ENCODE results near the gene CLCN3.

CLCN3 gene

GRCh38 chr4:169603312-169603711, 17.1 kb upstream of the CLCN3 start:
- no peak overlapping the region for H3K9ac ChIP-seq (ENCODE audit: low read length)
- no peak overlapping the region for H3K4me2 ChIP-seq (ENCODE audit: low read depth, low read length, poor library complexity, severe bottlenecking)
- no peak overlapping the region for H3K27ac ChIP-seq (ENCODE audit: low read depth, low read length)
- H3K36me3 ChIP-seq (ENCODE audit: low read length): peaks cover 9% of the 10 kb centered on the region; the same call in 1 of the 2 replicates
- H3F3A ChIP-seq (ENCODE audit: insufficient read depth): no peaks in the 10 kb centered on the region; the same call in 1 of the 2 replicates
- TF ChIP-seq CTCF (IDR thresholded peaks at IDR 0.05; ENCODE audit: insufficient read depth, low read length, poor library complexity, severe bottlenecking): no peak
- no peak overlapping the region for H2AFZ ChIP-seq (ENCODE audit: low read depth, low read length, severe bottlenecking)
- no peaks in the 10 kb centered on the region for H3K27me3 ChIP-seq (ENCODE audit: low read length)
- H3K9me2 ChIP-seq (replicated peaks; ENCODE audit: insufficient read depth, low read length): no peaks in the 10 kb centered on the region
- H3K9me3 ChIP-seq (ENCODE audit: insufficient read depth, low read length): no peaks in the 10 kb centered on the region
- no peak overlapping the region for H3K4me3 ChIP-seq (ENCODE audit: insufficient read depth, low read length, poor library complexity, severe bottlenecking)
- H4K20me1 ChIP-seq (ENCODE audit: low read depth, low read length): no peaks in the 10 kb centered on the region
- H3K79me2 ChIP-seq (ENCODE audit: insufficient read depth, low read length): peaks cover 24% of the 10 kb centered on the region

DNA sequence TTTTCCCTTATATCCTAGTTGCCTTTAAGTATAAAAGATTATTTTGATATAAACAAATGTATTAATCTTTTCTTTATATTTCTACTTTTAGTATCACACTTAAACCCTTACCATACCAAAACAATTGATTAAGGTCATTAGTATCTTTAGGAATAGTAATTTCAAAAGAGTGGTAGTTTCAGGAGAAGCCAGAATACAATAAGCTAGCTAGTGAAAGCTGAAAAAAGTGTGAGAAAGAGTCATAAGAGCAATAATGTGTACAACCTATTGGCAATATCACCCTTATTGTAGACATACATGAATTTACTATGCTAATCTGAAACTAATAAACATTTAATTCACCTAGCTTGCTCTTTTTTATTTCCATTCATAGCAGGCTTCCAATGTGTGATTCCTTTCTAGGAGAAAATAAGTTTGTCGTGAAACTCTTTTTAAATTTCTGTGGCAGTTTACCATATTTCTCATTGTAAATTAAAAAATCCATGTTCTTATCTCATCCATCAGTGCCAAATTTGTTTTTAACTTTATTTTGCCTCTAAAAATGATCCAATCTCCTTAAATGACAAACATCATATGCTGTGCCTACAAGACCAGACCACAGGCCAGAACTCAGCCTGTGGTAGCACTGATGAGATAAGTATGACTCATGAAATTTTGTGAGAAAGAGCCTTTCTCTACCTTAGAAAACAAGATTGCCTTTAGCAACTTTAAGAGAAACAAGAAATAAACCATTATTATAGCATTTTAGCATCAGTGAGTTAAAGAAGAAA, 16.1 kb upstream of the CLCN3 start:
- Histone ChIP-seq H4K20me1 (ENCODE audit: low read depth, low read length) (no peaks in the 10 kb centered on the region), H3K4me2 (ENCODE audit: low read depth, low read length, poor library complexity, severe bottlenecking) (no peak overlapping the region), H3K9me3 (ENCODE audit: insufficient read depth, low read length) (no peaks in the 10 kb centered on the region), H2AFZ (ENCODE audit: low read depth, low read length, severe bottlenecking) (no peak overlapping the region), H3K9me2 (replicated peaks; ENCODE audit: insufficient read depth, low read length) (no peaks in the 10 kb centered on the region), H3F3A (ENCODE audit: insufficient read depth) (no peaks in the 10 kb centered on the region; the same call in 1 of the 2 replicates), H3K27me3 (ENCODE audit: low read length) (no peaks in the 10 kb centered on the region), H3K27ac (ENCODE audit: low read depth, low read length) (no peak overlapping the region), H3K36me3 (ENCODE audit: low read length) (peaks cover 9% of the 10 kb centered on the region; the same call in 1 of the 2 replicates), H3K4me3 (ENCODE audit: insufficient read depth, low read length, poor library complexity, severe bottlenecking) (no peak overlapping the region), H3K79me2 (ENCODE audit: insufficient read depth, low read length) (peaks cover 28% of the 10 kb centered on the region), H3K9ac (ENCODE audit: low read length) (no peak overlapping the region)
- TF ChIP-seq EZH2phosphoT487 (conservative IDR thresholded peaks at IDR 0.05; ENCODE audit: low read length): no peak
- no peak for TF ChIP-seq CTCF (IDR thresholded peaks at IDR 0.05; ENCODE audit: insufficient read depth, low read length, poor library complexity, severe bottlenecking)

DNA sequence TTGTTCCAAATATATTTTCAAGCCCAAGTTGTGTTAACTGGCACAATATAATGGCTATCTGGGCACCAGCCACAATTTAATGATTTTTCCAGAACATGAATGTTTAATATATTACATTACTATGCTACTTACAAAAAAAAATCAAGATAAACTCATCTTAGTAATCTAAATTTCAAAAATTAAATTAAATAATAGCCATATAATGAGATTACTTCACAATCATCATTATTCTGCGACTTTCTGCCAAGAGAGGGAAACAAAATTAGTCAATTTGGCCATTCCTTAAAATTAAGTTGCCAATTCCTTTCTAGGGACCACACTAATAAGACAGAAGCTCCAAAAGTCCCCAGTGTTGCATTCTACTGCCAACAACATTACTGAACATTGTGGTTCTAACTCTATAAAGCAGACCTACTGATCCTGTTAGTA, 15.5 kb upstream of the CLCN3 start:
- Histone ChIP-seq H3K27ac (ENCODE audit: low read depth, low read length) (no peak overlapping the region), H3F3A (ENCODE audit: insufficient read depth) (no peaks in the 10 kb centered on the region; the same call in 1 of the 2 replicates), H3K9me3 (ENCODE audit: insufficient read depth, low read length) (no peaks in the 10 kb centered on the region), H3K4me3 (ENCODE audit: insufficient read depth, low read length, poor library complexity, severe bottlenecking) (no peak overlapping the region), H3K27me3 (ENCODE audit: low read length) (no peaks in the 10 kb centered on the region), H3K9me2 (replicated peaks; ENCODE audit: insufficient read depth, low read length) (no peaks in the 10 kb centered on the region), H3K4me2 (ENCODE audit: low read depth, low read length, poor library complexity, severe bottlenecking) (no peak overlapping the region), H3K36me3 (ENCODE audit: low read length) (peaks cover 9% of the 10 kb centered on the region; the same call in 1 of the 2 replicates), H2AFZ (ENCODE audit: low read depth, low read length, severe bottlenecking) (no peak overlapping the region), H3K9ac (ENCODE audit: low read length) (no peak overlapping the region), H4K20me1 (ENCODE audit: low read depth, low read length) (no peaks in the 10 kb centered on the region), H3K79me2 (ENCODE audit: insufficient read depth, low read length) (peaks cover 29% of the 10 kb centered on the region)
- no peak for TF ChIP-seq CTCF (IDR thresholded peaks at IDR 0.05; ENCODE audit: insufficient read depth, low read length, poor library complexity, severe bottlenecking)
- no peak for TF ChIP-seq EZH2phosphoT487 (conservative IDR thresholded peaks at IDR 0.05; ENCODE audit: low read length)
